HepG2 (cell line): ENCODE measurements around the gene CDH23. TPM values are rescaled to one million over a fixed set of nuclear protein-coding genes. Genes with fewer than 3 reads are reported as not detected.
A peak's percentile ranks its signal among the peaks of the same experiment; 100 is the strongest.

Experiments
- ATAC-seq: fragments of 200-7000 bp; cut with Tn5 transposase; 3 replicates; pipeline ENCODE4 v1.9.1; 2020; ENCODE audit warnings: mild to moderate bottlenecking, moderate library complexity
- BruUV-seq: library from RNA; stranded (reverse); fragments of 400-500 nt; replicated peaks from 2 replicates; lab custom pipeline; 2021; lab: Mats Ljungman, UMichigan
- CTCF ChIA-PET: fragments of 300-600 bp; formaldehyde crosslinking; extraction: SDS; loops from one replicate; lab custom pipeline; 2021; ENCODE audit warnings: low total read pairs, inconsistent platforms, low intra/inter-chr PET ratio; lab: Yijun Ruan, JAX
- POLR2A ChIA-PET: fragments of 350-600 bp; sonication (Branson Sonifier 250); formaldehyde crosslinking; loops from one replicate; lab custom pipeline; 2020; ENCODE audit warnings: antibody characterized with exemption, inconsistent platforms; lab: Yijun Ruan, JAX
- DNase-seq: peaks from one replicate; pipeline ENCODE4 v3.0.0-alpha.2; 2015; ENCODE audit warnings: low spot score
- FAIRE-seq: peaks from 3 replicates; lab custom pipeline; 2011; peaks lifted over from hg19 to GRCh38; lab: Jason Lieb, UNC
- H2AFZ ChIP-seq: one replicate; pipeline ENCODE4 v1.6.1; 2011; ENCODE audit warnings: low read length, inconsistent platforms
- H3K27ac ChIP-seq: fragments of 300-600 bp; 3 replicates; pipeline ENCODE4 v1.8.0; 2011; ENCODE audit warnings: mixed run types, mild to moderate bottlenecking, mixed read lengths, low read length, inconsistent platforms; ENCODE audit not compliant: insufficient read depth; ENCODE audit errors: extremely low read length
- H3K27me3 ChIP-seq, 2 experiments: fragments of 200-600 bp in 1 of 2; 2 replicates in 1 of 2; 3 replicates in 1 of 2; pipeline versions ENCODE4 v1.6.0 to v1.8.0; 2011; ENCODE audit warnings: low read length in 2 of 2, mild to moderate bottlenecking in 2 of 2, moderate library complexity in 2 of 2, inconsistent platforms in 1 of 2; ENCODE audit not compliant: insufficient read depth in 2 of 2, control insufficient read depth in 1 of 2
- H3K36me3 ChIP-seq, 2 experiments: fragments of 200-600 bp in 1 of 2; replicated peaks in 1 of 2; 2 replicates in 1 of 2; 3 replicates in 1 of 2; pipeline versions ENCODE4 v1.5.1 to v1.8.0; 2011; ENCODE audit warnings: low read length in 2 of 2, inconsistent platforms in 1 of 2; ENCODE audit not compliant: insufficient read depth in 2 of 2, control insufficient read depth in 1 of 2
- H3K4me1 ChIP-seq: 2 replicates; pipeline ENCODE4 v1.5.1; 2012; ENCODE audit warnings: low read length, inconsistent platforms; ENCODE audit not compliant: insufficient read depth
- H3K4me2 ChIP-seq: 2 replicates; pipeline ENCODE4 v1.6.0; 2011; ENCODE audit warnings: low read depth, low read length, inconsistent platforms
- H3K4me3 ChIP-seq, 3 experiments: fragments of 200-600 bp in 1 of 3; sonication (generic), shearing (Covaris generic) in 1 of 3; replicated peaks in 1 of 3; 2 replicates each; pipeline ENCODE4 v1.5.1; 2011 to 2016; ENCODE audit warnings: low read length in 3 of 3, inconsistent platforms in 2 of 3, low read depth in 2 of 3, mild to moderate bottlenecking in 2 of 3, control low read depth in 1 of 3, mixed read lengths in 1 of 3; ENCODE audit not compliant: insufficient read depth in 1 of 3
- H3K79me2 ChIP-seq: one replicate; pipeline ENCODE4 v1.6.1; 2011; ENCODE audit warnings: low read length, inconsistent platforms; ENCODE audit not compliant: insufficient read depth
- H3K9ac ChIP-seq: 2 replicates; pipeline ENCODE4 v1.6.0; 2011; ENCODE audit warnings: mild to moderate bottlenecking, low read depth, low read length, inconsistent platforms; ENCODE audit not compliant: insufficient read depth
- H3K9me3 ChIP-seq: 2 replicates; pipeline ENCODE4 v1.5.1; 2012; ENCODE audit warnings: mild to moderate bottlenecking, low read length
- H4K20me1 ChIP-seq: 2 replicates; pipeline ENCODE4 v1.6.0; 2011; ENCODE audit warnings: inconsistent platforms, mild to moderate bottlenecking, low read length, moderate library complexity; ENCODE audit not compliant: insufficient read depth
- FOXO1 ChIP-seq: sonication (generic); formaldehyde crosslinking; IDR thresholded peaks from 2 replicates; pipeline ENCODE4 v1.4.0; 2020; ENCODE audit warnings: missing genetic modification reagents
- HNRNPLL ChIP-seq: fragments of 200-400 bp; formaldehyde crosslinking; IDR thresholded peaks from 2 replicates; pipeline ENCODE4 v1.6.1; 2017; ENCODE audit warnings: mild to moderate bottlenecking, low read depth, low read length; ENCODE audit not compliant: poor library complexity, severe bottlenecking
- KDM1A ChIP-seq: IDR thresholded peaks from 2 replicates; pipeline ENCODE4 v1.6.1; 2016; ENCODE audit warnings: missing compliant biosample characterization
- SRSF9 ChIP-seq: fragments of 200-400 bp; formaldehyde crosslinking; IDR thresholded peaks from 2 replicates; pipeline ENCODE4 v1.6.1; 2018; ENCODE audit warnings: borderline replicate concordance, mild to moderate bottlenecking, low read depth, low read length; ENCODE audit not compliant: insufficient read depth, poor library complexity, severe bottlenecking
- ZNF274 ChIP-seq: sonication (generic); formaldehyde crosslinking; IDR thresholded peaks from 2 replicates; pipeline ENCODE4 v1.5.1; 2020; ENCODE audit warnings: mild to moderate bottlenecking, missing genetic modification reagents
- ZNF331 ChIP-seq: sonication (generic); formaldehyde crosslinking; IDR thresholded peaks from 2 replicates; pipeline ENCODE4 v1.4.0; 2020; ENCODE audit warnings: missing genetic modification reagents
- ZNF660 ChIP-seq: sonication (generic); formaldehyde crosslinking; IDR thresholded peaks from 2 replicates; pipeline ENCODE4 v1.5.1; 2020; ENCODE audit warnings: mild to moderate bottlenecking, low read depth, missing genetic modification reagents, borderline replicate concordance
- WGBS: methylation state at CpG from one replicate; pipeline ENCODE4 v1.1.6; 2017; ENCODE audit warnings: low lambda C conversion rate; 5-methylcytosine and 5-hydroxymethylcytosine counted together
- in situ Hi-C: cut with HindIII; loops from 2 replicates; pipeline ENCODE4 v1.10.0; 2017; ENCODE audit warnings: low pct_unique_long_range_greater_than_20kb; ENCODE audit not compliant: extremely low pct_ligation_motif_present
- intact Hi-C: fragments of 100-400 bp; cut with micrococcal nuclease; formaldehyde crosslinking; loops from one replicate; pipeline ENCODE4 v1.10.0; 2022; ENCODE audit not compliant: unreplicated experiment
- polyA plus RNA-seq, 8 experiments: library from polyadenylated mRNA; depleted of rRNA in 3 of 8; stranded (reverse) in 7 of 8; unstranded in 1 of 8; fragments of >200 nt; fragmentation: Illumina TruSeq in 4 of 8; extraction: Trizol in 4 of 8; gene quantifications; 2 replicates each; pipeline versions ENCODE4 v1.2.1 to v1.2.3, GENCODE V29; 2011 to 2016; ENCODE audit warnings: low read depth in 4 of 8, missing spikeins in 1 of 8, mixed read lengths in 1 of 8; ENCODE audit not compliant: insufficient read depth in 1 of 8
- total RNA-seq, 5 experiments: library from RNA; depleted of rRNA; stranded (reverse); fragments of >200 nt; fragmentation: Illumina TruSeq; extraction: Trizol; gene quantifications; 2 replicates each; pipeline ENCODE4 v1.2.3, GENCODE V29; 2016; ENCODE audit warnings: low read depth in 1 of 5
- TF ChIP-seq, protein P1 (sequence below), 2 experiments: sonication (generic) in 1 of 2; formaldehyde crosslinking in 1 of 2; IDR thresholded peaks; 2 replicates each; pipeline versions ENCODE4 v1.4.0 to v1.6.1; 2018 to 2020; ENCODE audit warnings: missing genetic modification reagents in 2 of 2, borderline replicate concordance in 1 of 2, low read depth in 1 of 2, mild to moderate bottlenecking in 1 of 2, missing biosample characterization in 1 of 2
- TF ChIP-seq, protein P2 (sequence below): sonication (generic); formaldehyde crosslinking; IDR thresholded peaks from 2 replicates; pipeline ENCODE4 v1.4.0; 2020; ENCODE audit warnings: mild to moderate bottlenecking, missing genetic modification reagents

Gene CDH23
- total and polyA plus RNA-seq, 2 of the 13 experiments (the other 11 are each of a cell fraction or from before 2014, with no cell fraction given), result 0.13 TPM; not detected in 1

DNA sequence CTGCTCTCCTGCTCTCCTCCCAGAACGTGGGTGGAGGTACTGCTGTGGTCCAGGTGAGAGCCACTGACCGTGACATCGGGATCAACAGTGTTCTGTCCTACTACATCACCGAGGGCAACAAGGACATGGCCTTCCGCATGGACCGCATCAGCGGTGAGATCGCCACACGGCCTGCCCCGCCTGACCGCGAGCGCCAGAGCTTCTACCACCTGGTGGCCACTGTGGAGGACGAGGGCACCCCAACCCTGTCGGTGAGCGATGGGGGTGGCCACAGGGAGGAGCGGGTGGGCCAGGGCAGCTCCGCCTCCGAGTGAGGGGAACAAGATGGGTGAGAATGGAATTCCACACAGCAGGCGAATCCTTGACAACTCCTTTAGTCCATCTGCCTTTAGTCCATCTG lies 345.0 kb downstream of the CDH23 start (continued):
- TF ChIP-seq, protein P1, sequence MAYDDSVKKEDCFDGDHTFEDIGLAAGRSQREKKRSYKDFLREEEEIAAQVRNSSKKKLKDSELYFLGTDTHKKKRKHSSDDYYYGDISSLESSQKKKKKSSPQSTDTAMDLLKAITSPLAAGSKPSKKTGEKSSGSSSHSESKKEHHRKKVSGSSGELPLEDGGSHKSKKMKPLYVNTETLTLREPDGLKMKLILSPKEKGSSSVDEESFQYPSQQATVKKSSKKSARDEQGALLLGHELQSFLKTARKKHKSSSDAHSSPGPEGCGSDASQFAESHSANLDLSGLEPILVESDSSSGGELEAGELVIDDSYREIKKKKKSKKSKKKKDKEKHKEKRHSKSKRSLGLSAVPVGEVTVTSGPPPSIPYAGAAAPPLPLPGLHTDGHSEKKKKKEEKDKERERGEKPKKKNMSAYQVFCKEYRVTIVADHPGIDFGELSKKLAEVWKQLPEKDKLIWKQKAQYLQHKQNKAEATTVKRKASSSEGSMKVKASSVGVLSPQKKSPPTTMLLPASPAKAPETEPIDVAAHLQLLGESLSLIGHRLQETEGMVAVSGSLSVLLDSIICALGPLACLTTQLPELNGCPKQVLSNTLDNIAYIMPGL (CRISPR knock-in tag; IDR thresholded peaks at IDR 0.05; ENCODE audit: borderline replicate concordance in 1 of 2, low read depth in 1 of 2), result no peak
- TF ChIP-seq ZNF274 (CRISPR knock-in tag), result no peak
- TF ChIP-seq, protein P2, sequence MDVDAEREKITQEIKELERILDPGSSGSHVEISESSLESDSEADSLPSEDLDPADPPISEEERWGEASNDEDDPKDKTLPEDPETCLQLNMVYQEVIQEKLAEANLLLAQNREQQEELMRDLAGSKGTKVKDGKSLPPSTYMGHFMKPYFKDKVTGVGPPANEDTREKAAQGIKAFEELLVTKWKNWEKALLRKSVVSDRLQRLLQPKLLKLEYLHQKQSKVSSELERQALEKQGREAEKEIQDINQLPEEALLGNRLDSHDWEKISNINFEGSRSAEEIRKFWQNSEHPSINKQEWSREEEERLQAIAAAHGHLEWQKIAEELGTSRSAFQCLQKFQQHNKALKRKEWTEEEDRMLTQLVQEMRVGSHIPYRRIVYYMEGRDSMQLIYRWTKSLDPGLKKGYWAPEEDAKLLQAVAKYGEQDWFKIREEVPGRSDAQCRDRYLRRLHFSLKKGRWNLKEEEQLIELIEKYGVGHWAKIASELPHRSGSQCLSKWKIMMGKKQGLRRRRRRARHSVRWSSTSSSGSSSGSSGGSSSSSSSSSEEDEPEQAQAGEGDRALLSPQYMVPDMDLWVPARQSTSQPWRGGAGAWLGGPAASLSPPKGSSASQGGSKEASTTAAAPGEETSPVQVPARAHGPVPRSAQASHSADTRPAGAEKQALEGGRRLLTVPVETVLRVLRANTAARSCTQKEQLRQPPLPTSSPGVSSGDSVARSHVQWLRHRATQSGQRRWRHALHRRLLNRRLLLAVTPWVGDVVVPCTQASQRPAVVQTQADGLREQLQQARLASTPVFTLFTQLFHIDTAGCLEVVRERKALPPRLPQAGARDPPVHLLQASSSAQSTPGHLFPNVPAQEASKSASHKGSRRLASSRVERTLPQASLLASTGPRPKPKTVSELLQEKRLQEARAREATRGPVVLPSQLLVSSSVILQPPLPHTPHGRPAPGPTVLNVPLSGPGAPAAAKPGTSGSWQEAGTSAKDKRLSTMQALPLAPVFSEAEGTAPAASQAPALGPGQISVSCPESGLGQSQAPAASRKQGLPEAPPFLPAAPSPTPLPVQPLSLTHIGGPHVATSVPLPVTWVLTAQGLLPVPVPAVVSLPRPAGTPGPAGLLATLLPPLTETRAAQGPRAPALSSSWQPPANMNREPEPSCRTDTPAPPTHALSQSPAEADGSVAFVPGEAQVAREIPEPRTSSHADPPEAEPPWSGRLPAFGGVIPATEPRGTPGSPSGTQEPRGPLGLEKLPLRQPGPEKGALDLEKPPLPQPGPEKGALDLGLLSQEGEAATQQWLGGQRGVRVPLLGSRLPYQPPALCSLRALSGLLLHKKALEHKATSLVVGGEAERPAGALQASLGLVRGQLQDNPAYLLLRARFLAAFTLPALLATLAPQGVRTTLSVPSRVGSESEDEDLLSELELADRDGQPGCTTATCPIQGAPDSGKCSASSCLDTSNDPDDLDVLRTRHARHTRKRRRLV (CRISPR knock-in tag), result no peak

DNA sequence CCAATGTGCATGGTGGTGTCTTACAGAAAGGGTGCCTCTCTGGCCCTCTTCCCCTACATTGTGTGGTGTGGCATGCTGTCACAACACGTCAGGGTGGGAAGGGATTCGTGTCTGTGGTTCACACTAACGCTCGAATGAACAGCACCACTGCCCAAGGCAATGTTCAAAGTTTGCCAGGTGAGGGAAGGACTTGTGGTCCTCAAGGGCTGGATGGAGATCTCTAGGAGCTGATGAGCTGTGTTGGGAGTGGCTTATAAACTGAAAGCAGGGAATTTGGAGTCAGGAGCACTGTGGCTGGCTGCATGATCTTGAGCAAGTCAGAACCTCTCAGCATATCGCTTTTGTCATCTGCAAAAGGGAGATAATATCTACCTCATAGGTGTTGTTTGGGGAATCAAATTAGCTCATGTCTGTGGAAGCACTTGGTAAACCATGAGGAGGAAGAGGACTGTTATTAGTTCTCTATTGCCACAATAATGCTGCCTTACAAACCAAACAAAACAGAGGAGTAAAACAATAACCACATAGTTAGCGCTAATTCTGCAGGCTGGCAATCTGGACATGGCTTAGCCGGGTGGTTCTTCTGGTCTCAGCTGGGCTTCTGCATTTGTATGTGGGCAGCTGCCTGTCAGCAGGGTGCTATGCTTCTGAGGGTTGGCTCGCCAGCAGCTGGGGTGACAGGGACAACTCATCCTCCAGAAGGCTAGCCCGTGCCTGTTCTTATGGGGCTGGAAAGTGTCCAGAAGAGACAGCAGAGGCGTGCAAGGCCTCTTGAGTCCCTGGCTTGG lies 345.8 kb downstream of the CDH23 start:
- 50% methylated on average over 6 of the region's 10 CpGs for WGBS
- in situ Hi-C loops (no loop called here), intact Hi-C loops (no loop called here)
- H3K9me3 ChIP-seq, result no peaks in the 10 kb centered on the region
- no peaks in the 10 kb centered on the region for H3K79me2 ChIP-seq
- ATAC-seq (no peak), DNase-seq (no peak), FAIRE-seq (no peak)
- no peak overlapping the region for H2AFZ ChIP-seq
- no TSS peak for BruUV-seq
- no peaks in the 10 kb centered on the region for H4K20me1 ChIP-seq
- H3K27me3 ChIP-seq, result peaks cover 5 to 26% of the 10 kb centered on the region in 2 experiments; a peak in 4 of 5 replicates
- no peak overlapping the region for H3K9ac ChIP-seq
- ChIA-PET CTCF (no interaction called here), POLR2A (no interaction called here)
- peaks cover 21% of the 10 kb centered on the region; the same call in 1 of the 2 replicates for H3K4me1 ChIP-seq
- H3K4me2 ChIP-seq, result no peak overlapping the region
- no peak overlapping the region for H3K27ac ChIP-seq
- no peak for TF ChIP-seq FOXO1 (CRISPR knock-in tag)
- no peak for TF ChIP-seq HNRNPLL
- no peak for TF ChIP-seq KDM1A (CRISPR knock-in tag)
- peak; percentile 98 for TF ChIP-seq ZNF331 (CRISPR knock-in tag)
- no peak for TF ChIP-seq SRSF9
- no peak for TF ChIP-seq ZNF660 (CRISPR knock-in tag)
- H3K36me3 ChIP-seq, result no peaks in the 10 kb centered on the region
- no peak overlapping the region for H3K4me3 ChIP-seq
